Fibroblast of lung (primary cell): Measurements from ENCODE around the gene WNT4.

Source experiments
- CTCF ChIP-seq, 2 donors: IDR thresholded peaks in 1 of 2; conservative IDR thresholded peaks in 1 of 2; 1 replicate in 1 of 2; 2 replicates in 1 of 2; pipeline ENCODE4 v1.5.1; 2011 to 2012; ENCODE audit warnings: low read length in 2 of 2, control low read depth in 1 of 2, inconsistent platforms in 1 of 2, low read depth in 1 of 2, mild to moderate bottlenecking in 1 of 2
- EZH2 ChIP-seq: IDR thresholded peaks from 2 replicates; pipeline ENCODE4 v1.5.1; 2012; ENCODE audit warnings: low read length, control low read depth, mild to moderate bottlenecking; ENCODE audit errors: missing control alignments

GRCh38 chr1:22177354-22178003 is 34.6 kb upstream of the WNT4 start:
- no peak for TF ChIP-seq CTCF (conservative IDR thresholded peaks at IDR 0.05 in 1 of 2, IDR thresholded peaks at IDR 0.05 in 1 of 2; ENCODE audit: low read depth in 1 of 2, low read length in 2 of 2)
- no peak for TF ChIP-seq EZH2
